COLO668 (cell line): Measurements from ENCODE around the gene TMEM141.
A peak's percentile ranks its signal among the peaks of the same experiment; 100 is the strongest.

Experiments
- DNase-seq: peaks from one replicate; lab custom pipeline; 2025; ENCODE audit not compliant: unreplicated experiment; lab: John Stamatoyannopoulos, UW

TMEM141 gene

DNA sequence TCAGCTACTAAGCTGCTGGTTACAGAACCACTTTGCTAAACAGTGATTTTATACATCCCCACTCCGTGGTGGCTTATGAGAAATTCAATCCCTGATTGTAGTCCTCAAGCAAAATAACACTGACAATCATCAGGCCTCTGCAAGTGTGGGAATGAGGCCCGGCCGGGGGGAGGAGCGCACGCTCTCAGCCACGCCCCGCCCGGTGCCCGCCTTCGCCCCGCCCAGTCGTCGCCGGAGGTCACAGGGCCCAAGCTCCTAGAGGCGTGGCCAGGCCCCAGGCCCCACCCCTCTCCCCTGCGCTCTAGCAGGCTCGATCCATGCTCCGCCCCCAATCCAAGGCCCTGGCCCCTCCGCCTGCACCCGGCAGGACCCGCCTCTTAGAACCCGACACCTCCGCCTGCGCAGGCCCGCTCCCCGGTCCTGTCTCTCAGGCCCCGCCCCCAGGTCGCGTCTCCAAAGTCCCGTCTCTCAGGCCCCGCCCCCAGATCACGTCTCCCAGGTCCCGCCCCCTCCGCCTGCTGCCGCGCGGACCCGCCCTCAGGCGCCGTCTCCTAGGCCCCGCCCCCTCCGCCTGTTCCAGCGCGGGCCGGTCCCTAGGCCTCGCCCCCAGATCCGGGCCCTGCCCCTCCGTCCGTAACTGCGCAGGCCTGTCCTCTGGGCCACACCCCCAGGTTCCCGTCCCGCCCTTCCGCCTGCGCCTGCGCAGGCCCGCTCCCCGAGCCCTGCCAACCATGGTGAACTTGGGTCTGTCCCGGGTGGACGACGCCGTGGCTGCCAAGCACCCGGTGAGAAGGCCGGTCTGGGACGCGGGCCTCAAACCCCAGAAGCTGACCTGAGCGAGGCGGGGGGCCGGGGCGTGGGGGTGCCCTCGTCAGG is at the start of gene TMEM141:
Gene TMEM141 (plus strand): TSS at position 705 of the 876 bp plus-strand sequence. CDS start 27 bp downstream, at position 732.
- peak; percentile 100 for DNase-seq

DNA sequence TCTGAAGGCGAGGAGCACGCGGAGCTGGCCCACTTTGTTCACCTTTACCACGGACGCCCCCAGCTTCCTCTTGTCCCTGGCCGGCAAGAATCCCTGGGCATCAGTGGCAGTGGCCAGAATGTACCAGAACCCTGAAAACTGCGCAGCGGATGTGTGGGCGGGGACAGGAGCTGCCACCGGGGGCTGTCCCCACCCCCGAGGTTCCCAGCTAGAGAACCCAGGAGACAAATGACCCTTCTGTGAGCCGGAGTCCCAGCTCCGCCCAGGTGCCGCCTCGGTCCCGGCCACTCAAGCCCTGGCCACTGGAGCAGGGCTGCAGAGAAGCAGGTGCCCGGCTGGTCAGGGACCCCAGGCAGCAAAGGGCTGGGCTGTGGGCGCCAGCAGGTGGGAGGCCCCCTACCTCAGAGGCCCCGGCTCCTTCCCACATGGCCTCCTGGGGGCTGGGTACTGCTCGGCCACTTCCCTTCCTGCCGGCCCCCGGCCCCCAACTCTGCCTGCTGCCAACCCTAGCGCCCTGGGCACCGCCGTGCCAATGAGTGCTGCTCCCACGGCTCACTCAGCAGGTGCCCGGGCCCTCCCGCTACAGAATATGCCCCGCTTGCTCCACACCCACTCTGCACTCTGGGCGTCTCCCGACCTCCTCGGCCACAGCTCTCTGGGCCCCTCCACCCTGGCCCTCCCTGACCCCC is 49.1 kb upstream of the TMEM141 start:
- DNase-seq = no peak

DNA sequence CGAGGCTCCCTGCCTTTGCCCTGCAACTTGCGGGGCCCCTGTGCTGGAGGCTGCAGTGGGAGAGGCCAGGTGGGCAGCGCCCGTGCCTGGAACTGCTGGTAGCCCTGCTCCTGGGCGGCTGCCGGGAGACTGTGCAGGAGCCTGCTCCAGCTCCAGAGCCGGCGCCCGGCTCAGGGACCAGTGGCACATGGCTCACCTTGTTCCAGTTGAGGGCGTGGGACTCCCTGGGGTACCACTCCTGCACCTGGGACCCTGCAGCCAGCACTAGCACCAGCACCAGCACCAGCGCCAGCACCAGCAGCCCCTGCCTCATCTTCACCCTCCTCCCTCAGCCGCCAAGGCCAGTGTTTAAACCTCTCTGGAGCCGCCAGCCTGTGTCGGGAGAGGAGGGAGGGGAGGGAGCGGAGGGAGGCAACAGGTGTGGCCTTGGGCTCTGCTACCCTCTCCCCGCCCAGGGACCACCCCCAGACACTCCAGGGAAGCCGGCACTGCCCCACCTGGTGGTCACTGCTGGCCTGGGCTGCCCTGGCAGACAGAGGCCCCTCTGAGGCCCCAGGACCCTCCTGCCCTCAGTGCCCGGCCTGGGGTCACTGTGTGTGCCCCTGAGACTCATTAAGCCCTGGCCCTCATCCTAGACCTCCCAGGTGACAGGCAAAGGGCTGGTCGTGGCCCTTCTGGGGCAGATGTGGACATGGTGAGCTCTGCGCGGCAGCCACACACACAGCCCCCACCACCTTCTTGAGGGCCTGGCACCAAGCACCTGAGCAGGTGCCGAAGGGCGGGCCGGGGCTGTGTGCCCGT is 48.4 kb upstream of the TMEM141 start, which contains the start of gene LCN10:
Gene LCN10 (minus strand): TSS at position 350 of the 801 bp plus-strand sequence. CDS start 37 bp downstream, at position 313.
- DNase-seq = peak; percentile 63

DNA sequence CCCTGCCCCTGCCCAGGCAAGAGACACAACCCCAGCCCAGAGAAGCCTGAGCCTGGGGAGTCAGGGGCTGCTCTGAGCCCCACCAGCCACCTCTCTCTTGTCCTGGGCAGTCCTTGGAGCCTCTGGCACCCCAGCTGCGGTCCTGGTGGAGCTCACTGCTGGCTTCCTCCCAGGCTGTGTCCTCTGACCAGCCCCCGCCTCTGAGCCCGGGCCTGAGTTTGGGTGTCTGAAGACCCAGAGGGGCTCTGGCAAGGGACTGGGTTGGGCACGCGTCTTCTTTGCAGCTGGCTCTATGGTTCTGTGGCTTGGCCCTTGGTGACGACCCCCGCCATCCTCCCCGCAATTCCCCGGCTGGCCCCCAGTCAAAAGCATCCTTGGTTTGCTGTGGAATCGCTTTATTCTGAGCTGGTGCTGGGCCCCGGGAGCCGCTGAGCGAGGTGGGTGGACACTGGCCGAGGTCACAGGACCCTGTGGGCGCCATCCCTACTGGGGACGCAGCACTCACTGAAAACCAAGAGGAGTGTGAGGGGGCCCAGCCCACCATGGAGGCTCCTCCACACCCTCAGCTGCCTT is 47.4 kb upstream of the TMEM141 start:
- DNase-seq = no peak

DNA sequence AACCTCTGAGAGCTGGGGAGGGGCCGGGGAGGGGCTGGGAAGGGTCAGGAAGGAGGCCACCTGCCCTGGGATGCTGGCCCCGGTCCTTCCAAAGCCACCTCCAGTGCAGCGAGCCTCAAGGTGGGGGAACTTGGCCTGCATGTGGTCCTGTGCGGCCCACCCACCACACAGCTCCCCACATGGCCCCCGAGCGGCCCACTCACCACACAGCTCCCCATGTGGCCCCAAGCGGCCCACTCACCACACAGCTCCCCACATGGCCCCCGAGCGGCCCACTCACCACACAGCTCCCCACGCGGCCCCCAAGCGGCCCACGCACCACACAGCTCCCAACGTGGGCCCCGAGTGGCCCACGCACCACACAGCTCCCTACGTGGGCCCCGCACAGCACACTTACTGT is 46.4 kb upstream of the TMEM141 start:
- no peak for DNase-seq

DNA sequence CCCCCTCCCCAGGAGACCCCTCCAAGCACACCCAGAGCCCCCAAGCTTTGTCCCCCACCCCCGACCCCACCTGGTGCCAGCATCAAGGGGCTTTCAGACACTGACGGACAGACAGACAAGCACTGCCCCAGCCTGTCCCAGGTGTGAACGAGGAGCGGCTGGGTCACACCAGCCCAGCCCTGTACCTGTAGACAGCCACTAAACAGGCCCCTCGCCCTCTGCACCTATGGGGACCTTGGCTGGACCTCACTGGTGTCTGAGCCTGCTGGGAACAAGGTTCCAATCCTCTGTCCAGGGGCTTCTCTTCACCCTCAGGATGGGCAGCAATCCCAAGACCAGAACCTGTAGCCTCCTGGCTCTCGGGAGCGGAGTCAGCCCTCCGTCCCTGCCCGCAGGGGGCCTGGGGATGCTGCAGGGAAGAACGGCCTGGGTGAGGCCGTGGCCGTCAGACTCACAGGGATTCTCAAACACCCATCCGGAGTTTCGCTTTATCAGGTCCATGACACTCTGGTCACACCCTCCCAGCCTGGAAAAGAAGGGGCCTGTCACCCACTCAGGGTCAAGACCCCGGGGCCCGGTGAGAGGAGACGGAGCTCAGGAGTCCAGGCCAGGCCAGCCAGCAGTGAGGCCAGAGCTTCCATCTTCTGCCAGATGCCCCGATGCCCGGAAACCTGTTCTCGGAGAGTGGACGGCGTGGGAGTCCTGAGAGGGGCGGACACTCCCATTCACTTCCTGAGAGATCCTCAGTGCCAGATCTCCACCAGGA is 45.6 kb upstream of the TMEM141 start:
- no peak for DNase-seq

DNA sequence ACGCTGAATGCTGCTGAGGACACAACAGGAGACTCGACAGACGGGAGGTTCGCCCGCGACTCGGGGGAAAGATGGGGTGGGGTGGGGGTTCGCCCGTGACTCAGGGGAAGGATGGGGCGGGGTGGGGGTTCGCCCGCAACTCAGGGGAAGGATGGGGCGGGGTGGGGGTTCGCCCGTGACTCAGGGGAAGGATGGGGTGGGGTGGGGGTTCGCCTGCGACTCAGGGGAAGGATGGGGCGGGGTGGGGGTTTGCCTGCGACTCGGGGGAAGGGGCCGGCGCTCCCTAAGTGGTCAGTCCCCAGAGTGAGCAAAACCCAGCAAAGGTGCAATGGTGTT is 45.0 kb upstream of the TMEM141 start:
- DNase-seq = no peak

DNA sequence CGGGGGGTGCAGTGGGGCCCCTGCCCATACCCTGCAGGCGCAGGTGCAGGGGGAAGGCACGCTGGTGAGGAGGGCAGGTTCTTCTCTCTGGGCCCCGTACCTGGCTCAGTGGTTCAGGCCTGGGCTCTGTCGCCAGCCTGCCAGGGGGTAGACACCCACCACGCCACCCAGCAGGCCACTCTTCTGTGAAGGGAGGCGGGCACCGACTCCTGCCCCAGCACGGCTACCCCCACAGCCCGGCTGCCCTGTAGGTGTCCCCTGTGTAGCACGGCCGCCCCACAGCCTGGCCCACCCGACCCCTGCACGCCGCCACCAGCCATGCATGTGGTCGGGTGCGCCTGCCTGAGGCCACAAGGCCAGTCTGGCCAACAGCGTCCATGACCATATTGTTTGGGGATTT is 44.5 kb upstream of the TMEM141 start:
- no peak for DNase-seq

DNA sequence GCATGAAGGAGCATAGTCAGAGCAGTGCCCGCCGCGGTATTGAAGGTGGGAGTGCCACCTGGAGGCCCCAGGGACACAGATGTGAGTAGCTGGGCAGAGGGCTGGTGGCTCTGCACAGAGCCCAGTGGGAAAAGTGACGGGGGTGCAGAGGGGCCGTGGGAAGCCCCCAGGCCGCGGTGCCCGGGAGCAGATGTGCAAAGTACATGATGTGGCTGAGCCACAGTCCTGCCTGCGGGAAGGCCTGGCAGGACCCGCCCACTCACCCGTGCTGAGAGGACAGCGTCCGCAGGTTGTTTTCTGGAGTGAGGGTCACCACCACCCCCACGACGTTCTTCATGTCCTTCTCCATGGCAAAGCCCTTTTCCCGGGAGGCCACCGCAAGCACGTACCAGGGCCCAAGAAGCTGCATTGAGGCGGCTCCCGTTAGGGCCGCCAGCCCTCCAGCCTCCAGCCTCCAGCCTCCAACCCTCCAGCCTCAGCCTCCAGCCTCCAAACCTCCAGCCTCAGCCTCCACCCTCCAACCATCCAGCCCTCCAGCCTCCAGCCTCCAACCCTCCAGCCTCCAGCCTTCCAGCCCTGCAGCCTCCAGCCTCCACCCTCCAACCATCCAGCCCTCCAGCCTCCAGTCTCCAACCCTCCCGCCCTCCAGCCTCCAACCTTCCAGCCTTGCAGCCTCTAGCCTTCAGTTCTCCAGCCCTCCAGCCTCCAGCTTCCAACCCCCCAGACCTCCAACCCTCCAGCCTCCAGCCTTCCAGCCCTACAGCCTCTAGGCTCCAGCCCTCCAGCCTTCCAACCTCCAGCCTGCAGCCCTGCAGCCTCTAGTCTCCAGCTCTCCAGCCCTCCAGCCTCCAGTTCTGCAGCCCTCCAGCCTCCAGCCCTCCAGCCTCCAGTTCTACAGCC is 43.7 kb upstream of the TMEM141 start:
- DNase-seq = no peak

DNA sequence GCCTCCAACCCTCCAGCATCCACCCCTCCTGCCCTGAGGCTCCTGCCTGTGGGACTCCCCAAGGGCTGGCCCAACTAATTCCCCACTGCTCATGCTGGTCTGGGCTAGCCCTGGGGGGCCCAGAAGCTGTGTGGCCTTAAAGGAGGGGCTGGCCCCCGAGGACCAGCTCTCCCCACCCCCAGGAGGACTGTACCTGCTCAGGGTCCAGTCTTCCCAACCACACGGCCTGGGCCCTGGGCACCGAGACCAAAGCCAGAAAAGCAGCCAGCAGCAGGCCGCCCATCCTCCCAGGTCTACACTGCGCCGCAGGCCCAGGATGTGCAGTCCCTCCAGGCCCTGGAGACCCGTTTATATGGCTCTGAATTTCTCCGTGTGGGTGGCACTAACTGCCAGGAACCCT is 42.9 kb upstream of the TMEM141 start, which contains the start of gene LCN6:
Gene LCN6 (minus strand): TSS at position 325 of the 400 bp plus-strand sequence. CDS start 42 bp downstream, at position 283.
- DNase-seq = no peak

DNA sequence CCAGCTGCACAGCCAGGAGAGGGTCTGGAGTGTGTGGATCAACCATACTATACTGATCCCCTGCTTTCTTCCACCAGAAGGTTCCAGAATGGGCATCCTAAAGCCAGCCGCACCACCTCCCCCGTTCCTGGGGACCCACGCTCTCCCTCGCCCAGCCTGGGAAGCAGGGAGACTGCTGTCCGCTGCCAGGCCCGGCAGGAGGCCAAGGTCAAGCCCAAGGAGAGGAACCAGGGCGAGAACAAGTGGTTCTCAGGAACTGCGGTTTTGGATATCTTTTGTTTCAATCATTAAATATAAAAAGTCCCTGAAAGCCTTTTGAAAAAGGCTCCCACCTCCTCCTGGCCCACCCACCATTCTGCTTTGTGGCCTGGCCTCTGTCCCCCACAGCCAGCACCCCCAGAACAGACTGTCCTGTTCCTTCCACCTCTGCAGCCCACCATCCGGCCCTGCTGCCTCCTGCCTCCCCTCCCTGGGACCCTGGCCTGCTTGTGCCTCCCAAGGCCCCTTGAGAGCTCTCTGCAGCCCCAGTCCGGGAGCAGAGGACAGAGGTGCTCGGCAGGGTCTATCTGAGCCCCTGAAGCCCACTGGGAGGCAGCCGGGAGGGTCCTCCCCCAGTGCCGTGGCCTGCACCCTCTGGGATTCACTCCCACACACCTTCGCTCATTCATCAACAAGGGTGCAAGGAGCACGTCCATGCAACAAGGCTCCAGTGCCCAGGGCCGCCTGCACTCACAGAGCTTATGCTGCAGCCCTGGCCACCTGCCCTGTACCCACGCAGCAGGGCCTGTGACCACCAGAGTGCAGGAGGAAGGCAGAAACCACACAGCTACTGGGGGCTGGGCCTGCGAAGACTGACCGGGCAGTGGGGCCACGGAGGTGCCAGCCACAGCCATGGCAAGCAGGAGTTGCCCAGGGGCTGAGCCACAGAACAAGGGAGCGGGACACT is 42.2 kb upstream of the TMEM141 start:
- DNase-seq = no peak

DNA sequence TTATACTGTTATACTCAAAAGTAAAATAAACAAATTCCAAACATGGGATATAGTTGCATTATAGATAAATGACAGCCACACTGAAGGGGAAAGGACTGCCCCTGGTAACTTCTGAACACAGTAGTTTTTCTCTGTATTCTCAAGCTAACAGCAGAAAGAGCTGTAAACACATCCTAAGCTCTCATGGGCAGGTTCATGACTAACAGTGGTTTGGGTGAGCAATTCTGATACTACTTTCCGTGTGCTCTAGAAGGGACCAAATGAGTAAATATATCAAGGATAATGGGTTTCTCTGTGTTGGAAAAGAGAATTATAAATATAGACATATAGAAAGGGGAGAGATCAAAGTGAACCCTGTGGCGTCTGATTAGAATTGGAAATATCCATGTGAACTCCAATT is 40.6 kb upstream of the TMEM141 start:
- no peak for DNase-seq

DNA sequence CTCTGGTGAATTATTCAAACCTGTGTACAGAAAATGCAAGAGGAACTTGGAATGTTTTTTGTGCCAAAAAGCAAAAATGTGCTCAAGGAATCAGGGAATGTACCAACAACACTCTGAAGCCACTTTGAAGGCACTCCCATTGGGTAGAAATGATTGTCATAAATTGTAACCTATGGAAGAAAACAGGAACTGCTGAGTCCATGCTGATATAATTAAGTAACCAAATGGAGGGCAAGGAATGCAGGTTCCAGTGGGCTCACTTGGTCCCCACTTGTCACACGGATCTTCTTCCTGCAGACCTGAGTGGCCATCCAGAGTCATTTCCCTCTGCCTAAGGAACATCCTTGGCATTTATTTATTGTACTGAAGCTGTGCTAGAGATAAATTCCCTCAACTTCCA is 39.9 kb upstream of the TMEM141 start:
- DNase-seq = no peak

DNA sequence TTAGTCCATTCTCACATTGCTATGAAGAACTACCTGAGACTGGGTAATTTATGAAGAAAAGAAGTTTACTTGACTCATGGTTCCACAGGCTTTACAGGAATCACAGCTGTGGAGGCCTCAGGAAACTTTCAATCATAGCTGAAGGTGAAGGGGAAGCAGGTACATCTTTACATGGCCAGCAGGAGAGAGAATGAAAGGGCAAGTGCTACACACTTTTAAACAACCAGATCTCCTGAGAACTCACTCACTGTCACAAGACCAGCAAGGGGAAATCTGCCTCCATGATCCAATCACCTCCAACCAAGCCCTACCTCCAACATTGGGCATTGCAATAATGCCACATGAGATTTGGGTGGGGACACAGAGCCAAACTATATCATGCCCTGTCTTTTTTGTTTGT is 39.3 kb upstream of the TMEM141 start:
- DNase-seq = no peak

DNA sequence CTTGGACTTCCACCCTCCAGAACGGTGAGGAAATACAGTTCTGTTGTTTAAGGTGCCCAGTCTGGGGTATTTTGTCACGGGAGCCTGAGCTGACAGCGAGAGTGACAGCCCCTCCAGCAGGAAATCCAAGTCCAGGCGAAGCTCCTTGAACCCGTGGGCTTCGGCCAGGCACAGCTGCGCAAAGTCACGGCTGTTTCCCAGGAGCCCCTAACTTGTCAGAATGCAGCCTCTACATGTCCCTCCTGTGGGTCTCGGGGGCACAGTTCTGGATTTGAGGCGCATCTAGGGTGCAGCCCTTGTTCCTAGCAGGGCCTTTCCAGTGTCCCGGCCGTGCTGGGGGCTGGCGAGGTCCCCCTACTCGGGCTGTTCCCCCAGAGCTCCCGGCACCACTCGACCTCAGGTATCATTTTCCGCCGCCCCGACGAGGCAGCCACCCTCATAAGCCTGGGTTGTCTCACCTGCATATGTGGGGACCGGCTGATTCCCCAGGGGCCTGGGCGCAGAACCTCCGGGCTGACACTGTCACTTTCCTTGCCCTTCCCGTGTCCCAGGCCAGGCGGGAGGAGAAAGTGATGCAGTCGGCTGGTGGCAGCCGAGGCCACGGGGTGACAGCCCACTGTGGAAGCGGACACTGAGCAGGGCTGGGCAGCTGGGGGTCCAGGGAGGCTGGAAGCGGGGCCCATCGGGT is 37.6 kb upstream of the TMEM141 start:
- no peak for DNase-seq

DNA sequence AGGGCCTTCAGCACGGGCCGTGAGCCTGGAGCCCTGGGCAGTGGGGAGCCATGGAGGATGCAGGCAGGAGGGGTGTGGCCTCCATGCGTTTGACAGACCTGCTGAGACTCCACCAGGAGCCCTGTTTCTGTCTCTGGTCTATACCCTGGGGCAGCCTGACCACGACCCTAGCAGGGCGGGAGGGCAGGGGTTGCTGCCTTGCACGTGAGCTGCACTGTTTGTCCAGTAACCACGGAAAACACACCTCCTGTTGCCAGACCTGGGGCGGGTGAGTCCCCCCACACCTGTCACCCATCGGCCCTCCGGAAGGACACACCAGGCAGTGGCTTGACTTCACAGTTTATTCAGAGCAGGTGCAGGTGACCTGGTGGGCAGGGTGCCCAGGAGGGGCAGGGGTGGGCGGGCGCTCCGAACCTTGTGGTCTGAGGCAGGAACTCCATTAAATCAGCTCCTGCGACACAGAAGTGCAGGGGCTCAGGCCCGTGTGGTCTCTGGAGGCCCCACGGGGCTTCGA is 37.0 kb upstream of the TMEM141 start:
- DNase-seq = peak; percentile 88

DNA sequence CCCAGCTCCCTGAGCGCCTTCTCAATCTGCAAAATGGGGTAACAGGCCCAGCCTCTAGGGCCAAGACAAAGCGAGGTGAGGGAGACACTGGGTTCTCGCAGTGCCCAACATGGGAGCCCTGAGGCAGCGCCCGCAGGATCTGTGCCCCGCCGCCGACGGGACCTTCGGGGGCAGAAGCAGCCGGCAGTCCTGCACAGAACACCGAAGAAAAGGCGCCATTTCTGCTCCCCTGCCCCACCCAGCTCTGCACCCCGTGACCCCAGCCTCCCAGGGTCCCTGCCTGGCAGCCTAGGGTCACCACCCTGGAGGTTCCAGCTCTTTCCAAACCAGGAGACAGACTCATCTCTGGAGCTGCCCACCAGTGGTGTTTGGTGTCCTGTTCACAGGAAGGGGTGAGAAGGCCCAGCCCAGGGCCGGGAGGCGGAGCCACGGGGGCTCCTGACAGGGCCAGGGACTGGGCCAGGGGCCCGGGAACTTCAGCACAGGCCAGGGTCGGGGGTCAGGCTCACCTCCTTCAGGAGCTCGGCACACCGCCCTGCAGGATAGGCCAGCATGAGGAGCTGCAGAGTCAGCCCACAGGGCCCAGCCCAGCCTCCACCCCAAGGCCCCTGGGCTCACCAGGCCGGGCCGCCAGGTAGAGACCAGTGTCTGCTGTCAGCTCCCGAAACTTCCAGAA is 36.4 kb upstream of the TMEM141 start:
- DNase-seq = peak; percentile 37
